Neuron (in vitro differentiated cells): ENCODE results near the gene IL18.

Experiments used
- H2AFZ ChIP-seq: one replicate; pipeline ENCODE4 v1.6.1; 2013; ENCODE audit warnings: low read depth, mild to moderate bottlenecking, inconsistent platforms, low read length, moderate library complexity
- H3K27me3 ChIP-seq: one replicate; pipeline ENCODE4 v1.6.1; 2013; ENCODE audit warnings: low read length; ENCODE audit not compliant: insufficient read depth
- H3K36me3 ChIP-seq: one replicate; pipeline ENCODE4 v1.6.1; 2013; ENCODE audit warnings: low read length; ENCODE audit not compliant: insufficient read depth
- H3K4me1 ChIP-seq: one replicate; pipeline ENCODE4 v1.6.1; 2013; ENCODE audit warnings: low read length; ENCODE audit not compliant: insufficient read depth
- H3K4me3 ChIP-seq: 2 replicates; pipeline ENCODE4 v1.5.1; 2013; ENCODE audit warnings: mild to moderate bottlenecking, low read length, moderate library complexity
- H3K9me3 ChIP-seq: one replicate; pipeline ENCODE4 v1.6.1; 2013; ENCODE audit warnings: low read length

IL18 gene

DNA sequence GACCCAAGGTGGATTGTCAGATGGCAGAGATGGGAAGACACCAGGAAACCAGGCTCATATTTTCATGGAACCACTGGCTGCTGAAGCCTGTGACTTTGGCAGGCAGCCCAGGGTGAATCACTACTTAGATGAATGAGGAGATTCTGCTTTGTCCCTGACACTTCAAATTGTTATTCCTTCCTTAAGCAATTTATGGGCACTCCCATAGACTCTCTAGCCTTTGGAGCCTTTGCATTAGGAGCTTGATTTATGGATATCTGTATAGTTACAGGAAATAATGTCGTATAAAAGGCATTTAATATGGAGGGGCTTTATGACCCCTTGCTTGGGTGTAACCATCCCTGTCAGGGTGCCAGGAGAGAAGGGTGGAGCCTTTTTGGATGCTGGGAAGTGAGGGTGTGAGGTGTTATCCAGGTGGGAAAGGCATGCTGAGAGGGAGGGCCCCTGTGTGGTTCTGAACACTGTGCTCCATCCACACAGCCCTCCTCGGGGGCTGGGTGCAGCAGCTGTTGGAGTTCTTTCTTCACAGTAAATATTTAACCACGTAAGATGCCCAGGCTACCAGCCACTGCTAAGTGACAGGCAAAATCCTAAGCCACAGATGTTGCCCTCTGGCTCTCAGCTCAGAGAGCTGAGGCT lies 35.3 kb downstream of the IL18 start:
- H3K4me3 ChIP-seq, result no peak overlapping the region

DNA sequence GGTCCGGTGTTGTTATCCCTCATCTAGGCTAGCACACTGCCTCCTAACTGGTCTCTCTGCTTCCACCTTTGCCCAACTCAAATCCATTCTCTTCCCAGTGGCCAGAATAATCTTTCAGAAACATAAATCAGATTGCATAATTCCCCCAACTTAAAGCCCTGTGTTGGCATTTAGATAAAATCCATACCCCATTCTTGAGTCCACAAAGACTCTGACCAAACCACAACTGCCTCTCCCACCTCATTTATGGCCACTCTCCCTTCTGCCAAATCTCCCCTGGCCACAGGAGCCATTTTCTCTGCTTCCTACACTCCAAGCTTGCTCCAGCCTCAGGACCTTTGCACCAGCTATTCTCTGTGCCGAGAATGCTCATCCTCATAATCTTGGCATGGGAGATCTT lies 36.8 kb downstream of the IL18 start:
- Histone ChIP-seq H2AFZ (no peak overlapping the region), H3K36me3 (no peaks in the 10 kb centered on the region), H3K27me3 (no peaks in the 10 kb centered on the region), H3K9me3 (no peaks in the 10 kb centered on the region), H3K4me1 (no peaks in the 10 kb centered on the region), H3K4me3 (no peak overlapping the region)

More for the DNA sequence above, 35.3 kb downstream of the IL18 start:
- no peaks in the 10 kb centered on the region for H3K27me3 ChIP-seq
- H3K4me1 ChIP-seq, result no peaks in the 10 kb centered on the region
- H3K36me3 ChIP-seq, result no peaks in the 10 kb centered on the region
- H3K9me3 ChIP-seq, result no peaks in the 10 kb centered on the region
- no peak overlapping the region for H2AFZ ChIP-seq

DNA sequence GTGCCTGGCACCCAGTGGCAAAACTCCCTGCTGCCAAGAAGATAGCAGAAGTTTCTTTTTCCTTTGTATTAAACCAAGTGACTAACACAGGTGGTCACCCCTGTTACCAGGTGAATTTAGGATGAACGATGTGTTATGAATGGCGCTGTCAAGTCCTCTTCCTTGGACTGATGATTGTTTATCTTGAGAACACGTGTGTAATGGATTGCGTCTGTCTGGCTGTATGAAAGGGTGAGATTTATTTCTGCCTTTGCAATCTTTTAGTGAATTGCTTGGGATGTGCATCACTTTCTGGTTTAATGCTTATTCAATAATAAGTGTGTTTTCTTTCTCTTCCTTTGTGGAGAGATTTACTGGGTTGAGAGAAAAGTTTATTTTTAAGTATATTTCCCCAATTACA lies 40.8 kb downstream of the IL18 start:
- Histone ChIP-seq H3K9me3 (no peaks in the 10 kb centered on the region), H3K36me3 (no peaks in the 10 kb centered on the region), H3K27me3 (no peaks in the 10 kb centered on the region), H3K4me1 (no peaks in the 10 kb centered on the region), H3K4me3 (no peak overlapping the region), H2AFZ (no peak overlapping the region)

DNA sequence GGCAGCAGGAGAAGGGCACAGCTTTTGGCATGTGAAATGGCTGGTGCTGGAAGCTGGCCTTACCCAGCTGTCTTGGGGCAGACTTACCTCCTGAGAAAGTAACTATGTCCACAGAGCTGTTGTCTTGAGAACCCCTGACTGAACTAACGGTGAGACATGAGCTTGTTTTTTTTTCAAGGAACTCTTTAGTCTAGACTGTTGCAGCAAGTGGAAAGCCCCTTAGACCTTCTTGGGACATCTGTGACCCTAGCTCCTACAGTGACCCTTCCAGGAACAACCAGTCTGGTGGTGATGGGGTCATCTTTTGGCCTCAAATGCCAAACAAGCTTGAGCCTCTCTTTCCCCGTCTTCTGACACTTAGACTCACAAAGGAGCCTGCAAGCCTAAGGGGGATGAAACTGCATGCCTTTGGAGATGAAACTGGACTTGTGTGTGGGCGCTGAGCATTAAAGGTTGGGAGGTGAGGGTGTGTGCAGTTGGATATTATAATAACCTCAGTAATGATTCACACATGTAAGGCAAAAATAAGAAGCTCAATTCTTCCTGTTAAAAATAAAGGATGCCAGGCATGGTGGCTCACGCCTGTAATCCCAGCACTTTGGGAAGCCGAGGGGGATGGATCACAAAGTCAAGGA lies 41.8 kb downstream of the IL18 start:
- Histone ChIP-seq H3K27me3 (no peaks in the 10 kb centered on the region), H2AFZ (no peak overlapping the region), H3K36me3 (no peaks in the 10 kb centered on the region), H3K4me3 (no peak overlapping the region), H3K9me3 (no peaks in the 10 kb centered on the region), H3K4me1 (no peaks in the 10 kb centered on the region)

GRCh38 chr11:112118176-112118575 lies 45.7 kb downstream of the IL18 start:
- no peaks in the 10 kb centered on the region for H3K27me3 ChIP-seq
- H3K9me3 ChIP-seq, result no peaks in the 10 kb centered on the region
- H2AFZ ChIP-seq, result no peak overlapping the region
- no peaks in the 10 kb centered on the region for H3K4me1 ChIP-seq
- H3K4me3 ChIP-seq, result no peak overlapping the region
- no peaks in the 10 kb centered on the region for H3K36me3 ChIP-seq

GRCh38 chr11:112115386-112115785 lies 48.5 kb downstream of the IL18 start:
- Histone ChIP-seq H3K36me3 (no peaks in the 10 kb centered on the region), H3K27me3 (no peaks in the 10 kb centered on the region), H2AFZ (no peak overlapping the region), H3K4me1 (no peaks in the 10 kb centered on the region), H3K4me3 (no peak overlapping the region), H3K9me3 (no peaks in the 10 kb centered on the region)

- no peak overlapping the region for H2AFZ ChIP-seq
- H3K36me3 ChIP-seq, result no peaks in the 10 kb centered on the region
- no peaks in the 10 kb centered on the region for H3K27me3 ChIP-seq
- H3K4me1 ChIP-seq, result no peaks in the 10 kb centered on the region
- H3K9me3 ChIP-seq, result no peaks in the 10 kb centered on the region
- no peak overlapping the region for H3K4me3 ChIP-seq
These were observed 49.4 kb downstream of the IL18 start for GRCh38 chr11:112114460-112114859.

DNA sequence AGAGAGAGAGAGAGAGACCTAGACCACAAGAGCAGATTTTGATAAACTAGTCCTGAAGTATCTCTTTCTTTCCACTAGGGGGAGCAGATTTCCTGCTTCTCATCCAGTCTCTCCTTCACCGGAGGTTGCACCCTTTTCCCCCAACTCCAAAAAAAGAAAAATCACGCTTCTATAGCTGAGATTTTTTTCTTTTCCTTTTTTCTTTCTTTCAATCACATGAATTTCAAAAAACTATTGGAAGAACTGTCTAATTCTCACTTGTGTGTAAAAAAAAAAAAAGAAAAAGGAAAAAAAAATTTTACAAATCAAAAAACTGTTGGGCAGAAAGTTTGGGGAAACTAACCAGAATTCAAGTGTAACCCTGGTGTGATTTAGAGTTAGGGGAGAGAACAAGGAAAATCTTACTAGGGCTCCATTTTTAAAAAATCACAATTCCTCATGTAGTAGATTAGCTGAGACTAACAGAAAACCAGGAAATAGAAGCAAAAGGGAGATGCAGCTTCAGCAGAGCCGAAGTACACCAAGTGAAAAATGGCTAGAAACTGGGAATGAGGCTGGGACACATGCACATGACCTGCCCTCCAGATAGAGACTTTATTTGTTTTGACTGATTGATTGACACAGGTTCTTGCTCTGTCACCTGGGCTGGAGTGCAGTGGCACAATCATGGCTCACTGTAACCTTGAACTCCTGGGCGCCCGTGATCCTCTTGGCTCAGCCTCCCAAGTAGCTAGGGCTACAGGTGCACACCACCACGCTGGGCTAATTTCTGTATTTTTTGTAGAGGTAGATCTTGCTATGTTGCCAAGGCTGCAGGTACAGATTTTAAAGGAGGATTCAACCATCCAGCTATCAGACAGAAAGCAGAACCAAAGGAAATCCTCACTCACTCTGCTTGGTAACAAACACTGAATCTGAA lies 50.1 kb downstream of the IL18 start:
- Histone ChIP-seq H3K4me1 (no peaks in the 10 kb centered on the region), H3K4me3 (no peak overlapping the region), H3K27me3 (no peaks in the 10 kb centered on the region), H3K9me3 (no peaks in the 10 kb centered on the region), H2AFZ (no peak overlapping the region), H3K36me3 (no peaks in the 10 kb centered on the region)

- no peaks in the 10 kb centered on the region for H3K27me3 ChIP-seq
- H3K36me3 ChIP-seq, result no peaks in the 10 kb centered on the region
- no peak overlapping the region for H2AFZ ChIP-seq
- no peaks in the 10 kb centered on the region for H3K9me3 ChIP-seq
- no peak overlapping the region for H3K4me3 ChIP-seq
- no peaks in the 10 kb centered on the region for H3K4me1 ChIP-seq
These were observed 57.8 kb downstream of the IL18 start for GRCh38 chr11:112106070-112106469.

- Histone ChIP-seq H3K27me3 (no peaks in the 10 kb centered on the region), H3K9me3 (no peaks in the 10 kb centered on the region), H3K4me1 (no peaks in the 10 kb centered on the region)
These were observed 60.4 kb downstream of the IL18 start for GRCh38 chr11:112103446-112103845.

DNA sequence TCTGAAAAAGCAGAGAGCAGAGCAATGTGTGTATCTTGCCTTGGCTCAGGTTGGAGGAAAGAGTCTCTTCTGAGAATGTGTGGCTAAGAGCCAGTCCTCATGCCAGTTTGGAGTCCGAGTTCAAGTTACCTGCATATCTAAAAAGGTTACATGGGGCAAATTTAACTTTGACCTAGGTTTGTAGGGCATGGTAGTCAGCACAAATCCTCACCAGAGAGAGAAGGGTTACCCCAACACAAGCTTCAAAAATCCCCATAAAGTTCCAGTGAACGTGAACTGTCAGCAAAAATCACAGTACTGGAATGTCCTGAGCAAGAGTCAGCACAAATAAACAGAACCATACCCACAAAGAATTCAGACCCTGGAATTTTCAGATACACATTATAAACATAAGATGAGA lies 63.4 kb downstream of the IL18 start:
- no peaks in the 10 kb centered on the region for H3K36me3 ChIP-seq
- H3K4me3 ChIP-seq, result no peak overlapping the region
- no peaks in the 10 kb centered on the region for H3K4me1 ChIP-seq
- H3K27me3 ChIP-seq, result no peaks in the 10 kb centered on the region
- no peak overlapping the region for H2AFZ ChIP-seq
- H3K9me3 ChIP-seq, result no peaks in the 10 kb centered on the region

More at GRCh38 chr11:112103446-112103845, 60.4 kb downstream of the IL18 start:
- H2AFZ ChIP-seq, result no peak overlapping the region
- no peak overlapping the region for H3K4me3 ChIP-seq
- H3K36me3 ChIP-seq, result no peaks in the 10 kb centered on the region

DNA sequence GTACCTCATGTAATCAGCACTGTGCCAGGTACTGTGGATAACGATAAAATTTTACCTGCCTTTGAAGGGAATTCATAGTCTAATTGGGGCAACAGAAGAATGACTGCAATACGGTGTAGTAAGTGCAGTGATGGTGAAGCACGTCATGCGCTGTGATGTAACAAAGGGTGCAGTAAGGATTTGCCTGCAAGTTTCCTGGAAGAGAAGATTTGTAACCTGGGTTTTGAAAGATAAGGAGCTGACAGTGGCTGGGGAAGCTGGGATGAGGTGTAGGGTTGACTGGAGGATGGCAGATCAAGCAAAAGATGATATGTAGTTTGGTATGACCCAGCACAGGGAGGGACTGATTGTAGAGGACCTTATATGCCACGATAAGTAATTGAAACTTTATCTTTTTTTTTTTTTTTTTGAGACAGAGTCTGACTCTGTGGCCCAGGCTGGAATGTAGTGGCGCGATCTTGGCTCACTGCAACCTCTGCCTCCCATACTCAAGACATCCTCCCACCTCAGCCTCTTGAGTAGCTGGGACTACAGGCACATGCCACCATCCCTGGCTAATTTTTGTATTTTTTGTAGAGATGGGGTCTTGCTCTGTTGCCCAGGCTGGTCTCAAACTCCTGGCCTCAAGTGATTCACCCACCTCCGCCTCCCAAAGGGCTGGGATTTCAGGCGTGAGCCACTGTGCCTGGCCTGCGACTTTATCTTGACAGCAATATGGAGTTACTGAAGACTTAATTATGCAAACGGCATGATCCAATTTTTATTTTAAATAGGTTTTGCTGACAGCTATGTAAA lies 66.0 kb downstream of the IL18 start:
- no peaks in the 10 kb centered on the region for H3K27me3 ChIP-seq
- no peaks in the 10 kb centered on the region for H3K9me3 ChIP-seq
- H3K4me1 ChIP-seq, result no peaks in the 10 kb centered on the region
- no peak overlapping the region for H2AFZ ChIP-seq
- peaks cover 14% of the 10 kb centered on the region for H3K36me3 ChIP-seq
- no peak overlapping the region for H3K4me3 ChIP-seq
